GM12874 (cell line): ENCODE data around the gene TBC1D22B.

Experiments
- CTCF ChIP-seq: IDR thresholded peaks from 2 replicates; pipeline ENCODE4 v1.5.1; 2011; ENCODE audit warnings: low read depth, mild to moderate bottlenecking, control low read depth, low read length, moderate library complexity; ENCODE audit not compliant: insufficient read depth

Gene TBC1D22B

GRCh38 chr6:37251211-37251780 lies 6.3 kb upstream of the TBC1D22B start:
- TF ChIP-seq CTCF = no peak

- no peak for TF ChIP-seq CTCF
Measured at GRCh38 chr6:37253486-37254007, 4.0 kb upstream of the TBC1D22B start.

DNA sequence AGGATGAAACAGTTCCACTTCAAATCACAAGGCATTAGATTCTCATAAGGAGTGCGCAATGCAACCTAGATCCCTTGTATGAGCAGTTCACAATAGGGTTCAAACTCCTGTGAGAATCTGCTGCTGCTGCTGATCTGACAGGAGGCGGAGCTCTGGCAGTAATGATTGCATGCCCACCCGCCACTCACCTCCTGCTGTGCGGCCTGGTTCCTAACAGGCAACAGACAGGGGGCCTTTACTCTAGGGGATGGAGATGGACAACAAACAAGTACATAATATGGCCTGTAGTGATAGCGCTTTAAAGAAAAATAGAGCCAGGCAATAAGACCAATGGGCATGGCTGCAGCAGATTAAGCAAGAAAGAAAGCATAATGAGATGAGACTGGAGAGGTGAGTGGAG lies 2.7 kb upstream of the TBC1D22B start:
- TF ChIP-seq CTCF = no peak

- no peak for TF ChIP-seq CTCF
Measured at GRCh38 chr6:37256692-37257319, 766 bp upstream of the TBC1D22B start.

DNA sequence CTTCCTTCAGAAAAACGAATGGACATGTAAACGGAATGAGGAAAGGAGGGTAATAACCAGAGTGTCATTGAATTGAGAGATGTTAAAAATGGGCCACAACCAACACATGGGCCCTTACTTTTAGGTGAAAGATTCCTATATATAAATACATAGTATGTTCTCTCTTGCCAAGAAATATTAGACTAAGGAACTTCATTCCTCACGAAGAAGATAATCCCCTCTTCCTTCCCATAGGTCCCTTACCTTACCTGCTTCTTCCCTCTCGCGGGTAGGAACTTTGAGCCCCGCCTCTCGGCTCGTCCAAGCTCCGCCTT lies 295 bp upstream of the TBC1D22B start:
- no peak for TF ChIP-seq CTCF

GRCh38 chr6:37258405-37259105 lies 983 bp downstream of the TBC1D22B start:
- TF ChIP-seq CTCF = no peak

- TF ChIP-seq CTCF = no peak
Measured at GRCh38 chr6:37259191-37259590, 1.6 kb downstream of the TBC1D22B start.
